GM21390 (cell line): Measurements from ENCODE around the gene HES5.
A peak's percentile ranks its signal among the peaks of the same experiment; 100 is the strongest.

Source experiments
- ATAC-seq: cut with Tn5 transposase; IDR thresholded peaks from one replicate; pipeline ENCODE4 v1.9.1; 2021; ENCODE audit not compliant: unreplicated experiment

HES5 gene

DNA sequence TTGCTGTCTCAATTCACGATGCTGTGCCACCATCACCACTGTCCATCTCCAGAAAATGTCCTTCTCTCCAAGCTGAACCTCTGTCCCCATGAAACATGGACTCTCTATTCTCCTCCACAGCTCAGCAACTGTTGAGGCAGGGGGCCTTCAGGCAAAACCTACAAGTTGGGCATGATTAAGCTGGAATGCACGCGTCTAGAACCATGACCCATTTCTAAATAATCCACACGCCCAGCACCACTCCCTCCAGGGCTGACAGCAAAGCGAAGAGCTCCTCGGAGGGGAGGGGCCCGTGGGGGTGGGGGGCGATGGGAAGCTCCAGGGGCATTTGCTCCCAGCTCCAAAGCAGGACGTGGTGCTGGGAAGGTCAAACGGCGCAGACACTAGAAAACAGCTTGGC, 3.3 kb upstream of the HES5 start:
- ATAC-seq = no peak

DNA sequence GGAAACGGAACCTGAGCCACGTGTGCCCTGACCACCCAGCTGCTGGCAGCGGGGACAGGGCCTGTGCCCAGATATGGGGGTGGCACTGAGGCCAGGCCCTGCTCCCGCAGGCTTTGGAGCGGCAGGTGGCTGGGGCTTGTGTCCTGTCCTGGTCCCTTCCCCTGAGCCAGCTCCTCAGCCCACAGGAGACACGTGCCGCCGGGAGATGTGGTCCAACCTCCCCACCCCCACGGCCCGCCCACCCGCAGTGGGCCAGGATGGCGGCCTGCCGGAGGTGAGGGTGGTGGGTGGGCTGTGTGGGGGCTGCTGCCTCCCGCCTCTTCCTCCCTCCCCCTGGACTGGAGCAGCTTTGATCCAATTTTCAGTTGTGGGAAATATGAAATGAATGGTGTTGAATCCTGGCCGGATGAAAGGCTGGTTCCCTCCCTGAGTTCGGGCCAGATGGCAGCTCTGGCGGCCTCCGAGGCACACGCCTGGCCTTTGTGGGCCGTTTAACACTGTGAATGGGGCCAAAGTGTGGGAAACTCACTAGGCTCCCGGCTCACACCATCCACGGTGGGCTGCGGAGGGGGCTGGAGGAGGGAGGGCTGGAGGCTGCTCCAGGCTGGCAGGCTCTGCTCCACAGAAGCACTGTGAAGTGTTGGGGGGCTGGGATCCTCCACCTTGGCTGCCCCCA, 2.6 kb upstream of the HES5 start:
- no peak for ATAC-seq

DNA sequence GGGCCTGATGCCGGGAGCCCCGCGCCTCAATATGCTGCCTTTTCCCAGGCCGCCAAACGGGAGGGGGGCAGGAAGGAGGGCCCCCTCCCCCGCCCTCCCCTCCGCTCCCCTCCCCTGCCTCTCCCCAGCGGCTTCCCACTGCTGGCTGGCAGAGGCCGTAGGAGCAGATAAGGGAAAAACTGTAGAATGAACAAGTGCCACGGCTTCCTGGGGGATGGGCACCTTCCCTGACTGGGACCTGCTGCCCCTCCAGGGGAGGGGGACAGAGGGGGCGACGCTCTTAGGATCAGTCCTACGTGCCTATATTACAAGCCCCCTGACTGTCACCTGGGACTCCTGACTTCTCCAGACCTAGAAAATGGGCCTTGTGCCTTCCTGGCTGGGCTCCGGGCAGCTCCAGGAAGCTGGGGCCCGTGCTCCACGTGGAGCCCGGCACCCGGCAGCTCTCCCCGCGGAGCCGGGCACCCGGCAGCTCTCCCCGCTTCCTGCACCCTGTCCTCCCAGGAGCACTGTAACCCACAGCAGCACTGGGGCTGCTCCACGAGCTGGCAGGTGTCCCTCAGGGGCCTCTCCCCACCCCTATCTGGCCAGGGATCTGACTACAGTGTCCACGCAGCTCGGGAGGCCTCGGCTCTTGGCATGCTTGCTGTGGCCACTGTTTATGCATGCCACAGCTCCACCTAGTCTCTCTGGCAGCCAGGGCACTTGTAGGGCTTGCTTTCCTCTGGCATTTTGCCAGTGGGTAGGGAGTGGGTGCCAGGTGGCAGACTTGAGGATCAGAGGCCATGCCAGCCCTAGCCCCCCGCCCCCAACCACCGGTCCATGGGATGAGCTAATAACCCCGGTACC, 674 bp upstream of the HES5 start:
- ATAC-seq = no peak

DNA sequence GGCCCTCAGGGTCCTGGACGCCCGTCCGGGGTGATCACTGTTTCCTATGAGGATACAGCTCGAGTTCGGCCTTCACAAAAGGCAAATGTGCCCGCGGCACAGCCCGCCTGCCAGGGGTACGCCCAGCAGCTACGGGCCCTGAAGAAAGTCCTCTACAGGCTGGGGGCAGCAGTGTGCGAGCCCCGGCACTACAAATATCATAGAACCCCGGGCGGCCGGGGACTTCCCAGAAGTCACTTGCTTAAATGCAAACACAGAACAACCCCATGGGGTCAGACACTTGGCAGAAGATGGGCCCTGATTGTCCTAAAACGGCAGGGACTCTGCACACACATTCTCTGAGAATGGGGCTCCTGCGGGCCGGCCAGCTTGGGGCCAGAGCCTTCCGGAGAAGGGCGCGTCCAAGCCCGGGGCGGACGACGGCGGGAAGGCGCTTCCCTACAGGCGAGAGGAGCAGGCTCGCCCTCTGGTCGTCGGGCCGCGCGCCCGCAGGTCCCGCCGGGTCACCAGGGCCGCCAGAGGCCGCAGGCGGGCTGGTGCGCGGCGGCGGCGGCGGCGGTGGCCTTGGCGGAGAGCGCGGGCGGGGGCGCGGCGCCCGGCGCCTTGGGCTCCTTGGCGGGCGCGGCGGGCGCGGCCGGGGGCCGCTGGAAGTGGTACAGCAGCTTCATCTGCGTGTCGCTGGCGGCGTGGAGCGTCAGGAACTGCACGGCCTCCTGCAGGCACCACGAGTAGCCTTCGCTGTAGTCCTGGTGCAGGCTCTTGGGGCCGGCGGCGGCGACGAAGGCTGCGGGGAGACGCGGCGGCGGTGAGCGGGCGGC, 888 bp downstream of the HES5 start:
- no peak for ATAC-seq

DNA sequence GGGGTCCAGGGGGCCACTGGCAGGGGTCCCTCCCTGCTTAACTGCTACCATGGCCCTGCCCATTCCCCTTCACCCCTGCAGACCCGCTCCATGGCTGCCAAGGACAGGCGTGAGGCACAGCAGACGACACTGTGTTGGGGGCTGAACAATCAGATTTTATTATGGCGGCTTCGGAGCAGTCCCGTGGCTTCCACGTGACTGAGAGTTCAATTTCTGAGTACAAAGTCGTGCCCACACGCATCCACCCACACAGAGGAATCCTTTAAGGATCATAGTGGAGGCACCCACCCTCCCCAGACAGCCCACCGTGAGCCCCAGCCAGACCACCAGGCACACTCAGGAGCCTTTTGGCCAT, 1.5 kb downstream of the HES5 start:
- no peak for ATAC-seq

DNA sequence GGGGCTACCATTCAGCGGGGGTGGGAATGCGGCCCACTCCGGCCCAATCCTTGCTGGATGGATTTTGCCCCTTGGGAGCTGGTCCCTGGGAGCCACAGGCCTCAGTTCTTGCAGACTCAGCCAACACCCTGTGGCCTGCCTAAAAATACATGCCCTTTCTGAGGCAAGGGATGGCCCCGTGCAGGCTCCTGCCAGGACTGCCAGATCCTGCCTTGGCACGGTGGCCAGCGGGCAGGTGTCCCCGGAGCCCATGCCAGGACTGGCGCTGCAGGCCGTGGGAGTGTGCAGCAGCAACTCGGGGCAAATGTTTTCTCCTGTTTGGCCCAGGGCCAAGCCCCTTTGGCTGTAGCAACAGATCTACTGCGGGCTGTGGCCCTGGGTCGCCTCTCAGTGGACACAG, 2.0 kb downstream of the HES5 start:
- ATAC-seq = no peak

DNA sequence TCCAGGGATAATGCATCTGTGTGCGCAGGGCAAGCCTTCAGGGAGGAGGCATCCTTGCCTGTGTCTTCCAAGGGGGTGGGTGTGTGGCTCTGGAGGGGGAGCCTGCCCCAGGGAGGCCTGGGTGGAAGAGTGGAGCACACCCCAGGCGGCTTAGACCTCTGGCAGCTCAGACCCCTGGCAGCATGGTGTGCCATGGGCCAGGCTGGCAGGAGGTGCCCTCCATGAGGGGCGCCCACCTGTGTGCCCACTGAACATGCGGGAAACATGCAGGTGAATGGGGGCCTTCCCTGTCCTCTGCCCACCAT, 2.6 kb downstream of the HES5 start:
- no peak for ATAC-seq

DNA sequence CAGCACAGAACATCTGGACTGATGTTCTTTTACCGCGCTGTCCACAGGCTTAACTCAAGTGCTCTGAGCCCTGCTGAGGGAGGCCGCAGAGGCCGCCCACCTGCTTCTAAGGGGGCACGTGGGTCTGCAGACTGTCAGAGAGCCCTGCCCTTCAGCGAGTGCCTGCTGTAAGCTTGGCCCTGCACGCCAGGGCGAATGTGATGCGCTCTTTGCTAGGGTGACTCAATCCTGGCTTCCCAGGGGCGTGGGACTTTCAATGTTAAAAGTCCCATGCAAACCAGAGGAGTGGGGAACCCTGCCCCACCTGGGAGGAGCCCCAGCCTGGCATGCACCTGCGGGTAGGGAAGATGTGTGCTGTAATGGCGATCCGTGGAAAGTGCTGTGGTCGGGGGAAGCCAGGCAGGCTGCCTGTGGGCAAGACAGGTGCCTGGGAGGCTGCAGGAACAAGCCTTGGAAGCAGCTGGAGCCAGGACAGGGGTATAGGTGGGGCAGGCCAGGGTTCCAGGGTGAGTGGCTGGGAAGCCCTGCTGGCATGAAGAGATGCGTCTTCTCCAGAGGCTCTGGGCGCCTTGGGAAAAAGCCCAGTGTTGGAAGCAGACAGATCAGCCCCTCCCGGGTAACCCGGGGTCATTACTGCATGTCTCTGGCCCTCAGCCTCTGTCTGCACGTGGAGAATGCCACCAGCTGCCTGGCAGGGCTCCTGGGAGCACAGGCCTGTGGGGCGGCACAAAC, 3.1 kb downstream of the HES5 start:
- peak; percentile 18 for ATAC-seq

DNA sequence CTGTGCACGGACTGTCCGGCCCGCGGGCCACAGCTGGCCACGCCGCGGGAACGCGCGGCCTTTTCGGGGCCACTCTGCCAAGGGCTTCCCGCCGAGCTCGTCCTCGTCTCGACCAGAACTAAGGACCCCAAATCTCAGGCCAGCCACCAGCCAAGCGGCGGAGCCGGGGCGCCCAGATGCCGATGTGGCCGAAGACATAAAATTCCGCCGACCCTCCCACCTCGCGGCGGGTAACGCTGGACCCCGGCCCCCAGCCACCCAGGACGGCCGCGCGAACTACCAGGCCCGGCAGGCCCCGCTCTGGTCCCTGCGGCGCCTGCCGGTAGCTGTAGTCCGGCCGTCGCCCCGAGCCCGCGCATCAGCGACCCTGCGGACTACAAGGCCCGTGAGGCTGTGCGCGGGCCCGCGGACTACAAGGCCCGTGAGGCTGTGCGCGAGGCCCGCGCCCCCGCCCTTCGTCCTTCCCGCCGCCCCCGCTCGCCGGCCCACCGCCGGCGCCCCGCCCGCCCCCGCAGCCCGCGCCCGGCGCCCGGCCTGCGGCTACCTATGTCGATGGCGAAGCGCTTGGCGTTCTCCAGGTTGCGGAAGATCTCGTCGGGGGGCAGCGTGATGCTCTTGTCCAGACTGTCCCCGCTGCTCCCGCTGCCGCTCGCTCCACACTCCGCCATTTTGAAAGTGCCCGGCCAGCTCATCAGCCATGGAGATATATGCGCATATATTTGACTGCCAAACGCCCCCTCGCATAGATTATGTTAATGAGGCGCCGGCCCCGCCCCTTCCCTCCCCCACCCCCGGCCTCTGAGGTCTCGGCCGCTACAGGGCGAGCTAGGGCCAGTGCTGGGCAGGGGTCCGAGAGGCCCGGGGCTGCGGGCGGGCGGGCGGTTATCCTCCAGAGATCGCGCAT, 3.9 kb downstream of the HES5 start, which contains the start of gene PANK4:
TSS of gene PANK4 (minus strand) at position 677 of the 904 bp plus-strand sequence. CDS start at position 668, 9 bp downstream.
- ATAC-seq = peak; percentile 85

DNA sequence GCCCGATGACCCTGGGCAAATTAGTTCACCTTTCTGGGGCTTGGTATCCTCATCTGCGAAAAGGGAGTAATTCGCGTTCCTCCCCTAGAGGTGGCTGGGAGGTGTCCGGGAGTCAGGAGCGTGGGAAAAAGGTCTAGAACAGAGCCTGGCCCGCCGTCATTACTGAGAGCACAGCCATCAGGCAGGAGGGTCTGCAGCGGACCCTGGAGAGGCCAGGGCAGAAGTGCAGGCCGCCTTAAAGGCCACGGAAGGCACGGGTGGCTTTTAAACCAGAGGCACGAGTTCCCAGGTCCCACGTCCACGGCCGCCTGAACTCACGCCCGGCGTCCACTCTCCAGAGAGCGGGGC, 4.5 kb downstream of the HES5 start:
- no peak for ATAC-seq

DNA sequence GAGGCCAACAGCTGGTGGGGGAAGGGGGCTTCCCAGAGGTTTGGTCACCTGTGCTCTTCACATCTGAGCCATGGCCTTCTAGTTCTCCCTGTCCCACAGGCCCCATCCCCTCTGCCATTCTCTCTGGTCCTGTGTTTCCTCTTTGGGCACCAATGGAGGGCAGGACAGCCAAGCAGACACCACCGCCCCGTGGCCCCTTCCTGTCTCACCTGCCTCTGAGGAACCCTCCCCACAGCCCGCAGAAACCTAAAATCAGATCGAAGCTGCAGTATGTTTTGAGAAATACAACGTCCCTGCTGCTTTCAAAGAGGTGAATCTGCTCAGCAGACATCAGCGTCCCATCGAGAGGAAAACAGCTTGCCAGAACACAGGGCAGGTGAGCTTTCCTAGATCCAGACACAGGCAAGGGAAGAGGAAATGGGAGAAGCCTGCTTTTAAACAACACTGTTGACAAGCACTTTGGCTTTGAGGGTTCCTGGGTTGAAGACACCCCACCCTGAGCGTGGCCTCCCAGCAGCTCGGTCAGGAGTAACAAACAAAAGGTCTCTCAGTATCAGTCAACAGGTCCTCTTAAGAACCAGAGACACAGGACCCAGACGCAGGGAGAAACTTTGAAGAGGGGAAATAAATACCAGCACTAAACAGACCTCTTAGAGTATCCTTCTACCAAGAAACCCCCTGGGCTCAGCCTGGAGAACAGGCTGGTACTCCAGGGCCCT, 6.0 kb downstream of the HES5 start:
- ATAC-seq = no peak

DNA sequence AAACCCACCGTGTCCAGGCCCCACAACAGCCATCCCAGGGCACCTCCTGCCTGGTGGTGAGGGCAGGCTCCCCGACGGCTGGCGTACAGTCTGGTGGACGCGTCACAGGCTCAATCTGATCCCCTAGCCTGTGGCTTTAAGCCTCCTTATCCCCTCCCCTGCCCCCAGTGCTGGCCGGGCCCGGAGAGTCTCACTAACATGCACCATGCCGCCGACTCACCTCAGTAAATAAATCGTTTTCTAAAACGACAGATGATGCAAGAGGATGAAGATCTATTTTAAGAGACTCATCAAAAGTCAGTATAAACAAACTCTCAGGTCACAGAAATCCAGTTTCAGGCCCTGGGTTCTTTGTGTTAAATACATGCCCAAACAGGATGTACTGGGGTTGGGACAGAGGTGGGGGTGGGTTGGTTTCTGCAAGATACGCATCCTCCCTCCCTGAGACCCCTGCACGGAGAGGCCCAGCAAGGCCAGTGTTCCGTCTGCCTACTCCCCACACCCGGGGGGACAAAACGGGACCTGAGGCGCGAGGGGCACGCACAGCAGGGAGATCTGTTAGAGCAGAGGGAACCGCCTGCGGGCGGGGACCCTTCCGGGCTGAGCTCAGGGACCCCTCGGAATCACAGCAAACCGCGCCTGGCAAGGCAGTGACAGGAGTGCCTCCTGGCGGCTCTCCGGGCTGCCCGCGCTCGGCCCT, 6.7 kb downstream of the HES5 start:
- ATAC-seq = no peak

DNA sequence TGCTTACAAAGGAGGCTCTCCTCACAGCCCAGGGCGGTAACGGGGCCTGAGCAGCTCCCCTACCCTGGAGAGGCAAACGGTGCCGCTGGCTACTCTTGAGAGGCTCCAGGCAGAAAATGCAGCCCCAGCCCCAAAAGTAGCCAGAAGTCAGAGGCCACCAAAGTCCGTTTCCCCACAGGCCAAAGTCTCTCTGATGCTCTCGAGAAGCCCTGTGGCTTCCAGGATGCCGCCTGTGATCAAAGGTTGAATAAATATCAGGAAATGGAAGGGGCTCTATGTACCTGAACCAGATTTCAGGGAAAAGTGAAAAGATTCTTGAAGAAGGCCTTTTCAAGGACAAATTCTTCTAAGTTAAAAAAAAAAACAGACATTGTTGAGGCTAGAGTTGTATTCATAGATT, 7.8 kb downstream of the HES5 start:
- ATAC-seq = no peak

DNA sequence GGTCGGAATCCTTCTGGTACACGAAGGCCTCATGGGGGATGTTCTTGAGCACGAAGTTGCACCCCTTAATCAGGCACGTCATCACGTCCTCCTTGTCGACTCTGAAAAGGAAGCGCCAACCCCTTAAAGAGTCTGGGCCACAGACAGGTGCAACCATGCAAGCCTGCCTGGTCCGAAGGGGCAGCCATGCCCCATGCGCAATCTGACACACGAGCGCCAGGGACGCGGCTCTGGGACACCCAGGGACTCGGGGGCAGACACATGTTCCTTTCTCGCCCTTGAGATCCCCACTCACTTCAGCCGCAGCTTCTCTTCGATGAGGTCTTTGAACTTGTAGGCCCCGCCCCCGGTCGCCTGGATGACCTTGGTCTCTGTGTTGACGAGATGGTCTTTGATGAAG, 9.3 kb downstream of the HES5 start:
- no peak for ATAC-seq

DNA sequence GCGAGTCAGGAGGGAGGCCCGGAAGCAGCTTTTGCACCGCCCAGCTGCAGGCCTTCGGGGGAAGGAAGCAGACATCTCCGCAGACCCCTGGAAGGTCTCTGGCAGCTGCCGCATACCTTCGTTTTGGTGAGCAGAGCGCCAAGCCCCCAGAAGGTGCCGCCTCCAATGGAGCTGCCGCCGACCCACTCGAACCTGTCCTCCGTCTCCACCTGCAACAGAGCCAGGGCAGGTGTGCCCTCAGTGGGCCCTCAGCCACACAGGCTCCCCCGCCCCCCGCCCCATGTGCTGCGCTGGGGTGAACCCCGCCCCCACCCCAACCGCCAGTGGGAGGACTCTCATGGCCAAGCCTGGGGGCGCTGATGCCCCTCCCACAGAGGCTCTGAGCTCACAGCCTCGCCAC, 9.9 kb downstream of the HES5 start:
- ATAC-seq = no peak

DNA sequence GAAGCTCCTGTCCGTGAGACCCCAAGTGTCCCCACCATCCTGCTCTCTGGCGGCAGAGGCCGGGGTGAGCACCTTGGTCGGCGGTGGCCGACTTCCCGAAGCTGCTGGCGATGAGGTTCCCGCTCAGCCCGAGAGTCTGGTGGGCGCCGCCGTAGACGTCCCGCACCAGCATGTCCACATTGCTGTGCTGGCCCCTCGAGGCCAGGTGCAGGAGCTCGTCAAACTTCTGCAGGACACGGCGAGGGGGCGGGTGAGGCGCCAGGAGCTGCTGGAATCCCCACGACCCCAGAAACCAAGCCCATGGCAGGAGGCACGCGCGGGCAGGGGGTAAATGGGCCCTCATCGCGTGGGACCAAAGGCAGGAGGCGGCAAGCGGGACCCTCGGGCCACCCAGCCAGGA, 10.3 kb downstream of the HES5 start:
- ATAC-seq = no peak

DNA sequence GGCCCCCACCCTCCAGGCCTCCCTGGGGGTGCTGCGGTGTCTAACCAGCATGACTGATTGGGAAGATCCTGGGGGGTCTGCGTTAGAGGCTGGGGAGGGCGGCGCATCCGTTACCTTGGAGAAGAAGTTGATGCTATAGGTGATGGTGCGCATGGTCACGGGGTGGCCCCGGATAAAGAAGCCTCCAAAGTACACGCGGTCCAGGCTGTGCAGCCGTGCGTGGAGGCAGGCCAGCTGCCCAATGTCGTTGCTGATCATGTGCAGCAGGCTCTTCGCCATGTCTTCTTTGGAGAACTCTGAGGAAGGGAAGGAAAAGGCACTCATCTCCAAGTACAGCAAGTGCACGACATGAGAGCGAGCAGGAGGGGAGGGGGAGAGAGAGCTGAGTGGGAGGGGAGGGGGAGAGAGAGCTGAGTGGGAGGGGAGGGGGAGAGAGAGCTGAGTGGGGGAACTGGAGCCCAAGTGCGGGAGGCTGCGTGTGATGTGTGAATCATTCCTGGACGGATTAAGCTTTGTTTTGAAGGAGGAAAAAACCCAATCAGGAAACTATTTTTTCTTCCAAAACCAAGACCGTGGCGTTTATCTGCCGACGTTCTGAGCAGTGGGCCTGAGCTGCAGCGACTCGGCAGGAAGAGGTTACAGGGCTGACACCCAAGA, 10.9 kb downstream of the HES5 start:
- no peak for ATAC-seq

DNA sequence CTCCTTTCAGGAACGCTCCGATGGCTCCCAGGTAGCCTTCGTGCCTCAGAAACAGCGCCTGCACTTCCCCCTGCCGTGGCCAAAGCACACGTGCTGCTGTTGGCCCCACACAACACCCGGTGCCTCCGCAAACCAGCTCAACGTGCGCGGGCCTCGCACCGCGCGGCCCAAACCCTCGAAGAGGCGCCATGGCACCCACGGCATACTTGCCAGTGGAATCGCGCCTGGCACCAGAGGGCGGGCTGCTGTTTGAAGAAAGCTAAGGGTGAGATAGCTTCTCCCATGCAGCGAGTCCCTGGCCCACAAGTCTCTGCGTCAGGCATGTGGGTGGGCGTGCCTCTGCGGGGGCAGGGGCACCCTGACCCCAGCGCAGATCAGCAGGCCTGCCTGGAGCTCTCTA, 11.5 kb downstream of the HES5 start:
- ATAC-seq = no peak

DNA sequence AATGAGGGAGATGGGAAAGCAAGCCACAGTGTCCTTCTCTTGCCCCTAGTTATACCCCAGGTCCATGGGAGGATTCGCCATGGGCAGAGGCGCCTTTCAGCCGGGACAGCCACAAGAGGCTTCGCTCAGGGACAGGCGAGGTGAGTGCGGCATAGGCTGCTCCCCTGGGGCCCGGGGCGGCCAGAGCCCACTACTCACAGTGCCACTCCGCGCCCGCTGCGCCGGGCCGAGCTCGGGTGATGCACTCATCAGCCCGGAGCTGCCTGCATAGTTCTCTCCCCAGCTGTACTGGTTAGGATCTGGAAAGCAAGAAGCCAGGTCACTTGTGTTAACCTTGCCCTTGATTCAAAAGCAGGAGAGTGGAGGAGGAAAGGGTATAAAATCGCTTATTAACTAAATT, 12.1 kb downstream of the HES5 start:
- no peak for ATAC-seq
